Right atrium auricular region (tissue), 2 donors: ENCODE measurements around the gene SEPTIN5. TPM values are rescaled to one million over a fixed set of nuclear protein-coding genes. Genes with fewer than 3 reads are reported as not detected.

Source experiments
- DNase-seq: peaks from one replicate; pipeline ENCODE4 v3.0.0-alpha.2; 2019; ENCODE audit warnings: low spot score
- H3K27ac ChIP-seq, 2 donors: fragments of 200-600 bp; sonication (generic); 1 replicate in 1 of 2; 2 replicates in 1 of 2; pipeline ENCODE4 v1.5.1; 2016 to 2019
- H3K27me3 ChIP-seq, 2 donors: fragments of 200-600 bp; sonication (generic); one replicate each; pipeline versions ENCODE4 v1.5.1 to v1.6.0; 2017 to 2019
- H3K36me3 ChIP-seq: fragments of 200-600 bp; sonication (generic); one replicate; pipeline ENCODE4 v1.5.1; 2016
- H3K4me1 ChIP-seq, 2 donors: fragments of 200-600 bp; sonication (generic); one replicate each; pipeline versions ENCODE4 v1.5.1 to v1.6.0; 2017 to 2019
- H3K4me3 ChIP-seq, 2 donors: fragments of 200-600 bp; sonication (generic); 1 replicate in 1 of 2; 2 replicates in 1 of 2; pipeline ENCODE4 v1.5.1; 2017 to 2019; ENCODE audit warnings: mild to moderate bottlenecking in 1 of 2, moderate library complexity in 1 of 2
- H3K9me3 ChIP-seq, 2 donors: fragments of 200-600 bp; sonication (generic); one replicate each; pipeline ENCODE4 v1.5.1; 2019
- CTCF ChIP-seq, 2 donors: fragments of 200-600 bp; sonication (generic); IDR thresholded peaks; one replicate each; pipeline ENCODE4 v1.5.1; 2019; ENCODE audit warnings: antibody characterized with exemption in 2 of 2
- total RNA-seq, 2 donors: library from RNA; depleted of rRNA; stranded (reverse); fragments of >200 nt; gene quantifications; one replicate each; pipeline ENCODE4 v1.1.0, GENCODE V29; 2016

SEPTIN5 gene
- total RNA-seq, 2 donors from 2014 or later = 162 to 287 TPM

- H3K4me1 ChIP-seq = peaks cover 0 to 34% of the 10 kb centered on the region in 2 donors
Measured at GRCh38 chr22:19760058-19760950, 46.0 kb downstream of the SEPTIN5 start, which contains the start of gene TBX1. TBX1 (plus strand) TSS chr22:19760778; CDS start chr22:19760844, 66 bp downstream.

GRCh38 chr22:19760951-19761724 lies 46.8 kb downstream of the SEPTIN5 start:
- TF ChIP-seq CTCF (IDR thresholded peaks at IDR 0.05) = no peak
- Histone ChIP-seq H3K4me3 (peak overlapping the region in 1 of 2 donors; percentile 28), H3K36me3 (no peaks in the 10 kb centered on the region), H3K9me3 (no peaks in the 10 kb centered on the region), H3K27me3 (peaks cover 18 to 50% of the 10 kb centered on the region in 2 donors), H3K27ac (no peak overlapping the region), H3K4me1 (peaks cover 0 to 32% of the 10 kb centered on the region in 2 donors)
- no peak for DNase-seq

More at GRCh38 chr22:19760058-19760950, 46.0 kb downstream of the SEPTIN5 start, which contains the start of gene TBX1:
- Histone ChIP-seq H3K27ac (no peak within 1 kb of the TSS), H3K9me3 (no peaks in the 10 kb centered on the region), H3K27me3 (peaks cover 23 to 59% of the 10 kb centered on the region in 2 donors), H3K36me3 (no peaks in the 10 kb centered on the region), H3K4me3 (peak within 1 kb of the TSS in 1 of 2 donors; percentile 28)
- no peak for DNase-seq
- no peak for TF ChIP-seq CTCF (IDR thresholded peaks at IDR 0.05)

- H3K4me3 ChIP-seq = no peak overlapping the region
- no peaks in the 10 kb centered on the region for H3K36me3 ChIP-seq
- DNase-seq = no peak
- peaks cover 0 to 32% of the 10 kb centered on the region in 2 donors for H3K4me1 ChIP-seq
- TF ChIP-seq CTCF (IDR thresholded peaks at IDR 0.05) = no peak
- no peak overlapping the region for H3K27ac ChIP-seq
- no peaks in the 10 kb centered on the region for H3K9me3 ChIP-seq
- peaks cover 17 to 50% of the 10 kb centered on the region in 2 donors for H3K27me3 ChIP-seq
Measured at GRCh38 chr22:19761725-19762567, 47.6 kb downstream of the SEPTIN5 start.

- Histone ChIP-seq H3K27ac (no peak overlapping the region), H3K9me3 (no peaks in the 10 kb centered on the region), H3K4me3 (no peak overlapping the region), H3K27me3 (peaks cover 22 to 57% of the 10 kb centered on the region in 2 donors), H3K4me1 (peaks cover 0 to 36% of the 10 kb centered on the region in 2 donors), H3K36me3 (no peaks in the 10 kb centered on the region)
- DNase-seq = no peak
- TF ChIP-seq CTCF (IDR thresholded peaks at IDR 0.05) = no peak
Measured at GRCh38 chr22:19762568-19763457, 48.5 kb downstream of the SEPTIN5 start.
